Hepatocyte (in vitro differentiated cells): Measurements from ENCODE around the gene MICOS13.

Experiments used
- EZH2 ChIP-seq: fragments of 200-600 bp; sonication (generic); IDR thresholded peaks from 2 replicates; pipeline ENCODE4 v1.6.1; 2016; ENCODE audit warnings: antibody characterized with exemption, mild to moderate bottlenecking, borderline replicate concordance
- EZH2phosphoT487 ChIP-seq: fragments of 200-600 bp; sonication (generic); IDR thresholded peaks from one replicate; pipeline ENCODE4 v1.6.1; 2018; ENCODE audit warnings: antibody characterized with exemption, mild to moderate bottlenecking, low read depth, moderate library complexity; ENCODE audit not compliant: unreplicated experiment, severe bottlenecking
- TF ChIP-seq, protein P1 (sequence below): fragments of 200-600 bp; sonication (generic); IDR thresholded peaks from 2 replicates; pipeline ENCODE4 v1.5.1; 2016; ENCODE audit warnings: antibody characterized with exemption, mild to moderate bottlenecking; ENCODE audit not compliant: poor library complexity

DNA sequence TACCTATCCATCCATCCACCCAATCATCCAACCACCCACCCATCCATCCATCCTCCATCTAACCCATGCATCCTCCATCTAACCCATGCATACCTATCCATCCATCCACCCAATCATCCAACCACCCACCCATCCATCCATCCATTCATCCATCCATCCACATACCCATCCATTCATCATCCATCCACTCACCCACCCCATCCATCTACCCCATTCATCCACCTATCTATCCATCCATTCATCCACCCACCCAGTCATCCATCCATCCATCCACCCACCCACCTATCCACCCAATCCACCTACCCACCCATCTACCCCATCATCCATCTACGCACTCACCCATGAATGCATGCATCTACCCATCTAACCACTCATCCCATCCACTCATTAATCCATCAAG, 6.6 kb downstream of the MICOS13 start:
- TF ChIP-seq, protein P1, sequence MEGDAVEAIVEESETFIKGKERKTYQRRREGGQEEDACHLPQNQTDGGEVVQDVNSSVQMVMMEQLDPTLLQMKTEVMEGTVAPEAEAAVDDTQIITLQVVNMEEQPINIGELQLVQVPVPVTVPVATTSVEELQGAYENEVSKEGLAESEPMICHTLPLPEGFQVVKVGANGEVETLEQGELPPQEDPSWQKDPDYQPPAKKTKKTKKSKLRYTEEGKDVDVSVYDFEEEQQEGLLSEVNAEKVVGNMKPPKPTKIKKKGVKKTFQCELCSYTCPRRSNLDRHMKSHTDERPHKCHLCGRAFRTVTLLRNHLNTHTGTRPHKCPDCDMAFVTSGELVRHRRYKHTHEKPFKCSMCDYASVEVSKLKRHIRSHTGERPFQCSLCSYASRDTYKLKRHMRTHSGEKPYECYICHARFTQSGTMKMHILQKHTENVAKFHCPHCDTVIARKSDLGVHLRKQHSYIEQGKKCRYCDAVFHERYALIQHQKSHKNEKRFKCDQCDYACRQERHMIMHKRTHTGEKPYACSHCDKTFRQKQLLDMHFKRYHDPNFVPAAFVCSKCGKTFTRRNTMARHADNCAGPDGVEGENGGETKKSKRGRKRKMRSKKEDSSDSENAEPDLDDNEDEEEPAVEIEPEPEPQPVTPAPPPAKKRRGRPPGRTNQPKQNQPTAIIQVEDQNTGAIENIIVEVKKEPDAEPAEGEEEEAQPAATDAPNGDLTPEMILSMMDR = no peak
- TF ChIP-seq EZH2phosphoT487 (no peak), EZH2 (no peak)
